ENCODE measurements around the gene GLIS1.

GRCh38 chr1:53738205-53739108 is 507 bp downstream of the GLIS1 start:
- TF ChIP-seq, protein P1, sequence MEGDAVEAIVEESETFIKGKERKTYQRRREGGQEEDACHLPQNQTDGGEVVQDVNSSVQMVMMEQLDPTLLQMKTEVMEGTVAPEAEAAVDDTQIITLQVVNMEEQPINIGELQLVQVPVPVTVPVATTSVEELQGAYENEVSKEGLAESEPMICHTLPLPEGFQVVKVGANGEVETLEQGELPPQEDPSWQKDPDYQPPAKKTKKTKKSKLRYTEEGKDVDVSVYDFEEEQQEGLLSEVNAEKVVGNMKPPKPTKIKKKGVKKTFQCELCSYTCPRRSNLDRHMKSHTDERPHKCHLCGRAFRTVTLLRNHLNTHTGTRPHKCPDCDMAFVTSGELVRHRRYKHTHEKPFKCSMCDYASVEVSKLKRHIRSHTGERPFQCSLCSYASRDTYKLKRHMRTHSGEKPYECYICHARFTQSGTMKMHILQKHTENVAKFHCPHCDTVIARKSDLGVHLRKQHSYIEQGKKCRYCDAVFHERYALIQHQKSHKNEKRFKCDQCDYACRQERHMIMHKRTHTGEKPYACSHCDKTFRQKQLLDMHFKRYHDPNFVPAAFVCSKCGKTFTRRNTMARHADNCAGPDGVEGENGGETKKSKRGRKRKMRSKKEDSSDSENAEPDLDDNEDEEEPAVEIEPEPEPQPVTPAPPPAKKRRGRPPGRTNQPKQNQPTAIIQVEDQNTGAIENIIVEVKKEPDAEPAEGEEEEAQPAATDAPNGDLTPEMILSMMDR (IDR thresholded peaks at IDR 0.05; ENCODE audit: poor library complexity, severe bottlenecking): no peak
- TF ChIP-seq POLR2AphosphoS5 (IDR thresholded peaks at IDR 0.05) (no peak), MXI1 (conservative IDR thresholded peaks at IDR 0.05; ENCODE audit: poor library complexity, severe bottlenecking) (peak; percentile 23), EP300 (conservative IDR thresholded peaks at IDR 0.05; ENCODE audit: poor library complexity, severe bottlenecking) (no peak), EZH2 (IDR thresholded peaks at IDR 0.05; ENCODE audit: borderline replicate concordance, insufficient read depth, low read length, poor library complexity, severe bottlenecking) (no peak), REST (IDR thresholded peaks at IDR 0.05; ENCODE audit: borderline replicate concordance) (no peak), RAD21 (conservative IDR thresholded peaks at IDR 0.05) (no peak), TAF1 (IDR thresholded peaks at IDR 0.05; ENCODE audit: low read depth) (no peak), SMC3 (conservative IDR thresholded peaks at IDR 0.05; ENCODE audit: poor library complexity) (no peak)

Data from neural cell (in vitro differentiated cells).